Ovary (tissue), 3 donors: ENCODE results near the gene TOP1.

Source experiments
- EP300 ChIP-seq: sonication (generic); formaldehyde crosslinking; IDR thresholded peaks from one replicate; pipeline ENCODE4 v1.6.1; 2017; ENCODE audit warnings: antibody characterized with exemption
- TF ChIP-seq, protein P1 (sequence below), 3 donors: fragments of 450-650 bp in 2 of 3; fragments of 200-600 bp in 1 of 3; IDR thresholded peaks; one replicate each; pipeline versions ENCODE4 v1.5.1 to v1.8.0; 2016 to 2022; ENCODE audit warnings: antibody characterized with exemption in 3 of 3, mild to moderate bottlenecking in 1 of 3
- donor health status: DM: no; HTN: no; CAD: no.

DNA sequence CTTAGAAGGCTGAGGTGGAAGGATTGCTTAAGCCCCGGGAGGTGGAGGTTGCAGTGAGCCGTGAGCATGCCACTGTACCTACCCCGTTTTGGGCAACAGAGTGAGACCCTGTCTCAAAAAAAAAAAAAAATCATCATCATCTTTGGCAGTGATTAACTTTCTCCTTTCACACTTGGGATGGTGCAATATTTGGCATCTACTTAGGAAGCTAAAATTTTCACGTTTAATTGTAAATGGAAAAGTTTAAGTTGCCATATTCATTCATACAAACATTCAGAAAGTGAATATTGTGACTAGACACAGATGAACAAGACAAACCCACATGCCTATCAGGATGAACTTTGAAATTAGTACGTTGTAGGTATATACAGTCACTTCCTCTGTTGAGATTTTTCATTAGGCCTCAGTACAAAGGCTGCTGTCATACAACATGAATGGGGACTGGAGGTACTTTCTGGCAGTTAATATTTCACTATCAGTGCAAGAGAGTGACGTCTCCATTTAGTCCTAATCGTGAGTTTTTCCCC is 10.3 kb downstream of the TOP1 start:
- TF ChIP-seq EP300 = no peak
- TF ChIP-seq, protein P1, sequence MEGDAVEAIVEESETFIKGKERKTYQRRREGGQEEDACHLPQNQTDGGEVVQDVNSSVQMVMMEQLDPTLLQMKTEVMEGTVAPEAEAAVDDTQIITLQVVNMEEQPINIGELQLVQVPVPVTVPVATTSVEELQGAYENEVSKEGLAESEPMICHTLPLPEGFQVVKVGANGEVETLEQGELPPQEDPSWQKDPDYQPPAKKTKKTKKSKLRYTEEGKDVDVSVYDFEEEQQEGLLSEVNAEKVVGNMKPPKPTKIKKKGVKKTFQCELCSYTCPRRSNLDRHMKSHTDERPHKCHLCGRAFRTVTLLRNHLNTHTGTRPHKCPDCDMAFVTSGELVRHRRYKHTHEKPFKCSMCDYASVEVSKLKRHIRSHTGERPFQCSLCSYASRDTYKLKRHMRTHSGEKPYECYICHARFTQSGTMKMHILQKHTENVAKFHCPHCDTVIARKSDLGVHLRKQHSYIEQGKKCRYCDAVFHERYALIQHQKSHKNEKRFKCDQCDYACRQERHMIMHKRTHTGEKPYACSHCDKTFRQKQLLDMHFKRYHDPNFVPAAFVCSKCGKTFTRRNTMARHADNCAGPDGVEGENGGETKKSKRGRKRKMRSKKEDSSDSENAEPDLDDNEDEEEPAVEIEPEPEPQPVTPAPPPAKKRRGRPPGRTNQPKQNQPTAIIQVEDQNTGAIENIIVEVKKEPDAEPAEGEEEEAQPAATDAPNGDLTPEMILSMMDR (IDR thresholded peaks at IDR 0.05) = no peak
